Measurements from ENCODE around the gene DSTYK.

DSTYK gene

GRCh38 chr1:205211169-205211838 is at the start of gene DSTYK:
TSS of gene DSTYK (minus strand) at chr1:205211702. CDS start at chr1:205211535, 167 bp downstream.
- H3K4me3 Mint-ChIP-seq, result peak within 1 kb of the TSS; percentile 97
- ATAC-seq (peak; percentile 94), DNase-seq (peak; percentile 91)
- no peaks in the 10 kb centered on the region for H3K9me3 Mint-ChIP-seq
- peak within 1 kb of the TSS; percentile 96 for H3K27ac Mint-ChIP-seq
- H3K36me3 Mint-ChIP-seq (ENCODE audit: low read depth), result peaks cover 16% of the 10 kb centered on the region
- peaks cover 64% of the 10 kb centered on the region for H3K4me1 Mint-ChIP-seq
- H3K27me3 Mint-ChIP-seq, result peaks cover 2% of the 10 kb centered on the region

- H3K27ac Mint-ChIP-seq, result no peak overlapping the region
These were observed 48.5 kb upstream of the DSTYK start for GRCh38 chr1:205259998-205260397.

GRCh38 chr1:205259324-205259832 is 47.9 kb upstream of the DSTYK start:
- Mint-ChIP-seq H3K9me3 (no peaks in the 10 kb centered on the region), H3K4me3 (no peak overlapping the region), H3K4me1 (peaks cover 39% of the 10 kb centered on the region), H3K27me3 (peaks cover 5% of the 10 kb centered on the region), H3K27ac (no peak overlapping the region), H3K36me3 (ENCODE audit: low read depth) (no peaks in the 10 kb centered on the region)
- ATAC-seq (no peak), DNase-seq (no peak)

More at GRCh38 chr1:205259998-205260397, 48.5 kb upstream of the DSTYK start:
- peaks cover 5% of the 10 kb centered on the region for H3K27me3 Mint-ChIP-seq
- H3K4me1 Mint-ChIP-seq, result peaks cover 39% of the 10 kb centered on the region
- H3K9me3 Mint-ChIP-seq, result no peaks in the 10 kb centered on the region
- no peak overlapping the region for H3K4me3 Mint-ChIP-seq
- H3K36me3 Mint-ChIP-seq (ENCODE audit: low read depth), result no peaks in the 10 kb centered on the region
- ATAC-seq (no peak), DNase-seq (no peak)

GRCh38 chr1:205258719-205259118 is 47.2 kb upstream of the DSTYK start:
- peaks cover 39% of the 10 kb centered on the region for H3K4me1 Mint-ChIP-seq
- peaks cover 5% of the 10 kb centered on the region for H3K27me3 Mint-ChIP-seq
- H3K9me3 Mint-ChIP-seq, result no peaks in the 10 kb centered on the region
- H3K27ac Mint-ChIP-seq, result no peak overlapping the region
- no peaks in the 10 kb centered on the region for H3K36me3 Mint-ChIP-seq (ENCODE audit: low read depth)
- ATAC-seq (no peak), DNase-seq (no peak)
- H3K4me3 Mint-ChIP-seq, result no peak overlapping the region

- Mint-ChIP-seq H3K36me3 (ENCODE audit: low read depth) (no peaks in the 10 kb centered on the region), H3K4me1 (peaks cover 39% of the 10 kb centered on the region), H3K9me3 (no peaks in the 10 kb centered on the region), H3K4me3 (no peak overlapping the region), H3K27me3 (peaks cover 5% of the 10 kb centered on the region), H3K27ac (no peak overlapping the region)
- ATAC-seq (no peak), DNase-seq (no peak)
These were observed 46.8 kb upstream of the DSTYK start for GRCh38 chr1:205258261-205258691.

- H3K9me3 Mint-ChIP-seq, result no peaks in the 10 kb centered on the region
- H3K27ac Mint-ChIP-seq, result no peak overlapping the region
- peaks cover 34% of the 10 kb centered on the region for H3K4me1 Mint-ChIP-seq
- DNase-seq, result no peak
- peaks cover 5% of the 10 kb centered on the region for H3K27me3 Mint-ChIP-seq
- ATAC-seq, result no peak
- no peak overlapping the region for H3K4me3 Mint-ChIP-seq
- no peaks in the 10 kb centered on the region for H3K36me3 Mint-ChIP-seq (ENCODE audit: low read depth)
These were observed 46.2 kb upstream of the DSTYK start for GRCh38 chr1:205257735-205258134.

- DNase-seq, result no peak
- Mint-ChIP-seq H3K9me3 (no peaks in the 10 kb centered on the region), H3K27me3 (no peaks in the 10 kb centered on the region), H3K27ac (no peak overlapping the region), H3K36me3 (ENCODE audit: low read depth) (no peaks in the 10 kb centered on the region), H3K4me1 (peaks cover 28% of the 10 kb centered on the region), H3K4me3 (no peak overlapping the region)
- no peak for ATAC-seq
These were observed 45.6 kb upstream of the DSTYK start for GRCh38 chr1:205256951-205257625.

- DNase-seq, result peak; percentile 88
- Mint-ChIP-seq H3K36me3 (ENCODE audit: low read depth) (peaks cover 3% of the 10 kb centered on the region), H3K4me3 (no peak overlapping the region), H3K27ac (no peak overlapping the region), H3K9me3 (no peaks in the 10 kb centered on the region), H3K4me1 (peaks cover 19% of the 10 kb centered on the region), H3K27me3 (no peaks in the 10 kb centered on the region)
- ATAC-seq, result peak; percentile 93
These were observed 44.7 kb upstream of the DSTYK start for GRCh38 chr1:205255941-205256780.

- Mint-ChIP-seq H3K4me3 (no peak overlapping the region), H3K9me3 (no peaks in the 10 kb centered on the region), H3K36me3 (ENCODE audit: low read depth) (peaks cover 3% of the 10 kb centered on the region), H3K27me3 (no peaks in the 10 kb centered on the region), H3K27ac (no peak overlapping the region), H3K4me1 (peaks cover 10% of the 10 kb centered on the region)
- ATAC-seq (no peak), DNase-seq (no peak)
These were observed 40.1 kb upstream of the DSTYK start for GRCh38 chr1:205251576-205251975.

GRCh38 chr1:205250699-205251098 is 39.2 kb upstream of the DSTYK start:
- DNase-seq (no peak), ATAC-seq (no peak)
- H3K27ac Mint-ChIP-seq, result no peak overlapping the region
- H3K36me3 Mint-ChIP-seq (ENCODE audit: low read depth), result peaks cover 3% of the 10 kb centered on the region
- no peaks in the 10 kb centered on the region for H3K27me3 Mint-ChIP-seq
- no peaks in the 10 kb centered on the region for H3K9me3 Mint-ChIP-seq
- no peak overlapping the region for H3K4me3 Mint-ChIP-seq
- H3K4me1 Mint-ChIP-seq, result peaks cover 5% of the 10 kb centered on the region

- no peak overlapping the region for H3K27ac Mint-ChIP-seq
- no peak for DNase-seq
- H3K9me3 Mint-ChIP-seq, result no peaks in the 10 kb centered on the region
- ATAC-seq, result no peak
- H3K27me3 Mint-ChIP-seq, result no peaks in the 10 kb centered on the region
- peaks cover 2% of the 10 kb centered on the region for H3K4me1 Mint-ChIP-seq
- peaks cover 3% of the 10 kb centered on the region for H3K36me3 Mint-ChIP-seq (ENCODE audit: low read depth)
- no peak overlapping the region for H3K4me3 Mint-ChIP-seq
These were observed 38.1 kb upstream of the DSTYK start for GRCh38 chr1:205249651-205250050.

GRCh38 chr1:205248793-205249601 is 37.5 kb upstream of the DSTYK start:
- no peak overlapping the region for H3K4me3 Mint-ChIP-seq
- DNase-seq, result no peak
- peaks cover 3% of the 10 kb centered on the region for H3K36me3 Mint-ChIP-seq (ENCODE audit: low read depth)
- peaks cover 2% of the 10 kb centered on the region for H3K4me1 Mint-ChIP-seq
- H3K27ac Mint-ChIP-seq, result no peak overlapping the region
- H3K27me3 Mint-ChIP-seq, result no peaks in the 10 kb centered on the region
- H3K9me3 Mint-ChIP-seq, result no peaks in the 10 kb centered on the region
- ATAC-seq, result no peak

GRCh38 chr1:205247130-205247921 is 35.8 kb upstream of the DSTYK start:
- H3K36me3 Mint-ChIP-seq (ENCODE audit: low read depth), result peaks cover 8% of the 10 kb centered on the region
- H3K27ac Mint-ChIP-seq, result peak overlapping the region; percentile 24
- peak; percentile 55 for ATAC-seq
- peaks cover 2% of the 10 kb centered on the region for H3K4me1 Mint-ChIP-seq
- DNase-seq, result no peak
- H3K4me3 Mint-ChIP-seq, result peak overlapping the region; percentile 27
- no peaks in the 10 kb centered on the region for H3K27me3 Mint-ChIP-seq
- no peaks in the 10 kb centered on the region for H3K9me3 Mint-ChIP-seq
